ENCODE measurements around the gene TMSB15C. TPM values are rescaled to one million over a fixed set of nuclear protein-coding genes. Genes with fewer than 3 reads are reported as not detected.

The TMSB15C gene
- polyA plus RNA-seq, 1 donor (not counting 4 experiments of a cell fraction or from before 2014, with no cell fraction given): 1.5 TPM

DNA sequence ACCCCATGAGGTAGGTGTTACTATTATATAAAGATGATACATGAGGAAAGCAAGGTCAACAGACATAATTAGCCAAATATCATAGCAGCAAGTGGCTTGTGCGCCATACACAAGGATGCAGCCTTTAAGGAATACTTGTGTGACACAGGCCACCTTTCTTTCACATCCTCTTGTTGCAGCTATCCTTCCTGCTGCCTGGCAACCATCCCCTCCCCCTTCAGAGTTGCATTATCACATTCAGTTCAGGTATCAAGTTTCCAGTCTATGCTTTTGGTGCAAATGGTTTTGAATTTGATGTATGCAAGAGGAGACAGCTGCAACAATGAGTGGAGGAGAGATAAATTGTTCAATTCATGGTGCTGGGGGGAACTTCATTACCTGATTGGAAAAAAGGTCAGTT is 42.7 kb upstream of the TMSB15C start:
- peaks cover 6% of the 10 kb centered on the region for H3K27me3 ChIP-seq (ENCODE audit: control insufficient read depth, extremely low read depth, insufficient read depth, low read length)
- no peaks in the 10 kb centered on the region for H3K79me2 ChIP-seq (ENCODE audit: control insufficient read depth, insufficient read depth, low read length)
- TF ChIP-seq, protein P1, sequence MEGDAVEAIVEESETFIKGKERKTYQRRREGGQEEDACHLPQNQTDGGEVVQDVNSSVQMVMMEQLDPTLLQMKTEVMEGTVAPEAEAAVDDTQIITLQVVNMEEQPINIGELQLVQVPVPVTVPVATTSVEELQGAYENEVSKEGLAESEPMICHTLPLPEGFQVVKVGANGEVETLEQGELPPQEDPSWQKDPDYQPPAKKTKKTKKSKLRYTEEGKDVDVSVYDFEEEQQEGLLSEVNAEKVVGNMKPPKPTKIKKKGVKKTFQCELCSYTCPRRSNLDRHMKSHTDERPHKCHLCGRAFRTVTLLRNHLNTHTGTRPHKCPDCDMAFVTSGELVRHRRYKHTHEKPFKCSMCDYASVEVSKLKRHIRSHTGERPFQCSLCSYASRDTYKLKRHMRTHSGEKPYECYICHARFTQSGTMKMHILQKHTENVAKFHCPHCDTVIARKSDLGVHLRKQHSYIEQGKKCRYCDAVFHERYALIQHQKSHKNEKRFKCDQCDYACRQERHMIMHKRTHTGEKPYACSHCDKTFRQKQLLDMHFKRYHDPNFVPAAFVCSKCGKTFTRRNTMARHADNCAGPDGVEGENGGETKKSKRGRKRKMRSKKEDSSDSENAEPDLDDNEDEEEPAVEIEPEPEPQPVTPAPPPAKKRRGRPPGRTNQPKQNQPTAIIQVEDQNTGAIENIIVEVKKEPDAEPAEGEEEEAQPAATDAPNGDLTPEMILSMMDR (optimal IDR thresholded peaks at IDR 0.05 in 1 of 3, IDR thresholded peaks at IDR 0.05 in 1 of 3, conservative IDR thresholded peaks at IDR 0.05 in 1 of 3; ENCODE audit: extremely low read depth in 1 of 3, insufficient read depth in 2 of 3, low read length in 3 of 3): no peak
- no peak for TF ChIP-seq EZH2 (IDR thresholded peaks at IDR 0.05; ENCODE audit: low read length)
- H3K9ac ChIP-seq (ENCODE audit: control insufficient read depth, extremely low read depth, insufficient read depth, low read length): no peak overlapping the region
- H2AFZ ChIP-seq (ENCODE audit: control insufficient read depth, low read length): no peak overlapping the region
- no peak overlapping the region for H3K4me3 ChIP-seq (ENCODE audit: control insufficient read depth in 2 of 3, extremely low read depth in 1 of 3, insufficient read depth in 2 of 3, low read depth in 1 of 3, low read length in 3 of 3)
- no peak overlapping the region for H3K27ac ChIP-seq (ENCODE audit: control insufficient read depth, insufficient read depth, low read length)
- dilution Hi-C loops (cut with MboI; ENCODE audit: extremely low pct_ligation_motif_present, low sequenced_read_pairs): no loop called here
- DNase-seq (ENCODE audit: low read depth, low spot score) (no peak), FAIRE-seq (no peak)
- H3K9me3 ChIP-seq (ENCODE audit: control insufficient read depth, low read depth, low read length): no peaks in the 10 kb centered on the region
- H3K9me1 ChIP-seq (ENCODE audit: control insufficient read depth, extremely low read depth, insufficient read depth, low read length): no peaks in the 10 kb centered on the region
- no peak overlapping the region for H3K4me2 ChIP-seq (ENCODE audit: control insufficient read depth, extremely low read depth, insufficient read depth, low read depth, low read length)
- H3K4me1 ChIP-seq (ENCODE audit: control insufficient read depth, extremely low read depth, insufficient read depth, low read length): no peaks in the 10 kb centered on the region
- no peaks in the 10 kb centered on the region for H4K20me1 ChIP-seq (ENCODE audit: control insufficient read depth, extremely low read depth, insufficient read depth, low read length)
- no peaks in the 10 kb centered on the region for H3K36me3 ChIP-seq (ENCODE audit: control insufficient read depth in 2 of 2, extremely low read depth in 1 of 2, insufficient read depth in 2 of 2, low read length in 2 of 2)

DNA sequence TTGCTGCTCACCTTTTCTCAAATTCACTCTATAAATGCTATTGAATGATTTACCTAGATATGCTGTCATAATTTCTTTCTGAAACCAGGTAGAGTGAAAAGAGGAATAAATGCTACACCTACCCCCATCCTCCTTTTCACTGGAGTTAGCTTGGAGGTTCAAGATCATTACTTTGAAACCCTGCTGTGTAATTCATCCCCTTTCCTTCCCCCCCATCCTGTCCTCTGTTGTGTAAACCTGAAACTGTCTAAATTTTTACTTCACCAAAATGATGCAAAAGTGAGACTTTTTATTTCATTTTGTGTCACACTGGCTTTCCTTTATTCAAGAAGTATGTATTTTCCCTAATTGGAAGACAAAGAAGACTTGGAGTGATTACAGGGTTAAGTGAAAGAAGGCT is 41.7 kb upstream of the TMSB15C start:
- dilution Hi-C loops (cut with MboI; ENCODE audit: extremely low pct_ligation_motif_present, low sequenced_read_pairs): no loop called here

More for the DNA sequence above, 41.7 kb upstream of the TMSB15C start:
- no peak overlapping the region for H3K27ac ChIP-seq (ENCODE audit: control insufficient read depth, insufficient read depth, low read length)
- no peaks in the 10 kb centered on the region for H4K20me1 ChIP-seq (ENCODE audit: control insufficient read depth, extremely low read depth, insufficient read depth, low read length)
- H3K79me2 ChIP-seq (ENCODE audit: control insufficient read depth, insufficient read depth, low read length): no peaks in the 10 kb centered on the region
- no peaks in the 10 kb centered on the region for H3K9me3 ChIP-seq (ENCODE audit: control insufficient read depth, low read depth, low read length)
- peaks cover 6% of the 10 kb centered on the region for H3K27me3 ChIP-seq (ENCODE audit: control insufficient read depth, extremely low read depth, insufficient read depth, low read length)
- H3K4me3 ChIP-seq (ENCODE audit: control insufficient read depth in 2 of 3, extremely low read depth in 1 of 3, insufficient read depth in 2 of 3, low read depth in 1 of 3, low read length in 3 of 3): no peak overlapping the region
- no peaks in the 10 kb centered on the region for H3K4me1 ChIP-seq (ENCODE audit: control insufficient read depth, extremely low read depth, insufficient read depth, low read length)
- TF ChIP-seq, protein P1 (optimal IDR thresholded peaks at IDR 0.05 in 1 of 3, IDR thresholded peaks at IDR 0.05 in 1 of 3, conservative IDR thresholded peaks at IDR 0.05 in 1 of 3; ENCODE audit: extremely low read depth in 1 of 3, insufficient read depth in 2 of 3, low read length in 3 of 3): no peak
- TF ChIP-seq EZH2 (IDR thresholded peaks at IDR 0.05; ENCODE audit: low read length): no peak
- no peaks in the 10 kb centered on the region for H3K9me1 ChIP-seq (ENCODE audit: control insufficient read depth, extremely low read depth, insufficient read depth, low read length)
- no peak for FAIRE-seq
- H2AFZ ChIP-seq (ENCODE audit: control insufficient read depth, low read length): no peak overlapping the region
- no peaks in the 10 kb centered on the region for H3K36me3 ChIP-seq (ENCODE audit: control insufficient read depth in 2 of 2, extremely low read depth in 1 of 2, insufficient read depth in 2 of 2, low read length in 2 of 2)
- DNase-seq (ENCODE audit: low read depth, low spot score): no peak
- no peak overlapping the region for H3K4me2 ChIP-seq (ENCODE audit: control insufficient read depth, extremely low read depth, insufficient read depth, low read depth, low read length)
- H3K9ac ChIP-seq (ENCODE audit: control insufficient read depth, extremely low read depth, insufficient read depth, low read length): no peak overlapping the region
